Measurements from ENCODE around the gene SNX13.

- no peak for TF ChIP-seq CTCF (IDR thresholded peaks at IDR 0.05)
- TF ChIP-seq POLR2A (IDR thresholded peaks at IDR 0.05) = no peak
Measured at GRCh38 chr7:17989546-17989945, 49.3 kb upstream of the SNX13 start.
